Panc1 (cell line): ENCODE measurements around the gene COL16A1.

ENCODE experiments used
- POLR2AphosphoS5 ChIP-seq: IDR thresholded peaks from 2 replicates; pipeline ENCODE4 v1.6.1; 2012; ENCODE audit warnings: mild to moderate bottlenecking, low read depth, low read length, moderate library complexity
- SIN3A ChIP-seq: IDR thresholded peaks from 2 replicates; pipeline ENCODE4 v1.6.1; 2012; ENCODE audit warnings: low read depth, mild to moderate bottlenecking, low read length, moderate library complexity, borderline replicate concordance; ENCODE audit not compliant: insufficient read depth
- TF ChIP-seq, protein P1 (sequence below): fragments of 450-650 bp; IDR thresholded peaks from 2 replicates; pipeline ENCODE4 v1.5.1; 2017; ENCODE audit warnings: mild to moderate bottlenecking
- TF ChIP-seq, protein P2 (sequence below), 2 experiments: IDR thresholded peaks; 2 replicates each; pipeline ENCODE4 v1.6.1; 2011 to 2012; ENCODE audit warnings: low read depth in 2 of 2, control low read depth in 1 of 2, low read length in 1 of 2, mild to moderate bottlenecking in 1 of 2, moderate library complexity in 1 of 2; ENCODE audit not compliant: insufficient read depth in 1 of 2

DNA sequence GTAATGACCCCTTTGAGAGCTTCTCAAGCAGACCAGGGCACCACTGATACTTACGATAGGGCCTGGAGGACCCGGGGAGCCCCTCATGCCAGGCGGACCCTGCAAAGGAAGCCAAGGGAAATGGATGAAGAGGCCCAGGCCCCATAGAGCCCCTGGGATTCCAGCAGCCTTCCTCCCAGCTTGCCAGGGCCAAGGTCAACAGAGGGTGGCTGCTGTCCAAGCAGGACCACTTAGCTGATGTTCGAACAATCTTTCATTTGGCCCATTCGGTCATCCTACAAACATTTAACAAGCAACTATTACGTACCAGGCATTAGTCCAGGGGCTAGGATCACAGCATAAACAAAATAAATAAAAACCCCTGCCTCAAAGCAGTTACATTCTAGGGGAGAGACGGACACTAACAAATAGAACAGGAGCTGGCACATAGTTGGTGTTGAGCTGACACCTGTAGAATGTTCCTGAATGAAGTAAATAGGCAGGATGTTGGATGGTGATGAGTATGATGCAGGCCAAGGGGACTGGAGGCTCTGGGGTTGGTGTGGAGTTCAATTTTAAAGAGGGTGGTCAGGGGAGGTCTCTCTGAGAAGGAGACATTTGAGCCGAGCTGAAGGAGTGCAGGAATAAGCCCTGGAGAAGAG, 32.1 kb downstream of the COL16A1 start:
- TF ChIP-seq POLR2AphosphoS5 (no peak), SIN3A (no peak)
- TF ChIP-seq, protein P1, sequence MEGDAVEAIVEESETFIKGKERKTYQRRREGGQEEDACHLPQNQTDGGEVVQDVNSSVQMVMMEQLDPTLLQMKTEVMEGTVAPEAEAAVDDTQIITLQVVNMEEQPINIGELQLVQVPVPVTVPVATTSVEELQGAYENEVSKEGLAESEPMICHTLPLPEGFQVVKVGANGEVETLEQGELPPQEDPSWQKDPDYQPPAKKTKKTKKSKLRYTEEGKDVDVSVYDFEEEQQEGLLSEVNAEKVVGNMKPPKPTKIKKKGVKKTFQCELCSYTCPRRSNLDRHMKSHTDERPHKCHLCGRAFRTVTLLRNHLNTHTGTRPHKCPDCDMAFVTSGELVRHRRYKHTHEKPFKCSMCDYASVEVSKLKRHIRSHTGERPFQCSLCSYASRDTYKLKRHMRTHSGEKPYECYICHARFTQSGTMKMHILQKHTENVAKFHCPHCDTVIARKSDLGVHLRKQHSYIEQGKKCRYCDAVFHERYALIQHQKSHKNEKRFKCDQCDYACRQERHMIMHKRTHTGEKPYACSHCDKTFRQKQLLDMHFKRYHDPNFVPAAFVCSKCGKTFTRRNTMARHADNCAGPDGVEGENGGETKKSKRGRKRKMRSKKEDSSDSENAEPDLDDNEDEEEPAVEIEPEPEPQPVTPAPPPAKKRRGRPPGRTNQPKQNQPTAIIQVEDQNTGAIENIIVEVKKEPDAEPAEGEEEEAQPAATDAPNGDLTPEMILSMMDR = no peak
- TF ChIP-seq, protein P2, sequence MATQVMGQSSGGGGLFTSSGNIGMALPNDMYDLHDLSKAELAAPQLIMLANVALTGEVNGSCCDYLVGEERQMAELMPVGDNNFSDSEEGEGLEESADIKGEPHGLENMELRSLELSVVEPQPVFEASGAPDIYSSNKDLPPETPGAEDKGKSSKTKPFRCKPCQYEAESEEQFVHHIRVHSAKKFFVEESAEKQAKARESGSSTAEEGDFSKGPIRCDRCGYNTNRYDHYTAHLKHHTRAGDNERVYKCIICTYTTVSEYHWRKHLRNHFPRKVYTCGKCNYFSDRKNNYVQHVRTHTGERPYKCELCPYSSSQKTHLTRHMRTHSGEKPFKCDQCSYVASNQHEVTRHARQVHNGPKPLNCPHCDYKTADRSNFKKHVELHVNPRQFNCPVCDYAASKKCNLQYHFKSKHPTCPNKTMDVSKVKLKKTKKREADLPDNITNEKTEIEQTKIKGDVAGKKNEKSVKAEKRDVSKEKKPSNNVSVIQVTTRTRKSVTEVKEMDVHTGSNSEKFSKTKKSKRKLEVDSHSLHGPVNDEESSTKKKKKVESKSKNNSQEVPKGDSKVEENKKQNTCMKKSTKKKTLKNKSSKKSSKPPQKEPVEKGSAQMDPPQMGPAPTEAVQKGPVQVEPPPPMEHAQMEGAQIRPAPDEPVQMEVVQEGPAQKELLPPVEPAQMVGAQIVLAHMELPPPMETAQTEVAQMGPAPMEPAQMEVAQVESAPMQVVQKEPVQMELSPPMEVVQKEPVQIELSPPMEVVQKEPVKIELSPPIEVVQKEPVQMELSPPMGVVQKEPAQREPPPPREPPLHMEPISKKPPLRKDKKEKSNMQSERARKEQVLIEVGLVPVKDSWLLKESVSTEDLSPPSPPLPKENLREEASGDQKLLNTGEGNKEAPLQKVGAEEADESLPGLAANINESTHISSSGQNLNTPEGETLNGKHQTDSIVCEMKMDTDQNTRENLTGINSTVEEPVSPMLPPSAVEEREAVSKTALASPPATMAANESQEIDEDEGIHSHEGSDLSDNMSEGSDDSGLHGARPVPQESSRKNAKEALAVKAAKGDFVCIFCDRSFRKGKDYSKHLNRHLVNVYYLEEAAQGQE (IDR thresholded peaks at IDR 0.05; ENCODE audit: insufficient read depth in 1 of 2, low read depth in 2 of 2, low read length in 1 of 2) = no peak
